HG02571 (cell line): ENCODE data around the gene HSP90AB1.
"Not testable (repeated sequence)": the region's sequence is repeated elsewhere in the genome, so short reads cannot be mapped to it uniquely, and the experiment has no call there.

ENCODE experiments used
- ATAC-seq: cut with Tn5 transposase; IDR thresholded peaks from one replicate; pipeline ENCODE4 v1.9.1; 2021; ENCODE audit warnings: mild to moderate bottlenecking, moderate library complexity; ENCODE audit not compliant: unreplicated experiment

Gene HSP90AB1

GRCh38 chr6:44222486-44223318 lies 24.2 kb upstream of the HSP90AB1 start:
- ATAC-seq: no peak

GRCh38 chr6:44223319-44224028 lies 23.4 kb upstream of the HSP90AB1 start, which contains the start of gene SLC29A1:
Gene SLC29A1 (plus strand): TSS chr6:44223595. CDS start chr6:44227314, 3,719 bp downstream.
- no peak for ATAC-seq

GRCh38 chr6:44224029-44224964 lies 22.6 kb upstream of the HSP90AB1 start:
- ATAC-seq: no peak

GRCh38 chr6:44224965-44225305 lies 22.0 kb upstream of the HSP90AB1 start:
- no peak for ATAC-seq

GRCh38 chr6:44225579-44226325 lies 21.1 kb upstream of the HSP90AB1 start:
- no peak for ATAC-seq

- no peak for ATAC-seq
Measured at GRCh38 chr6:44226368-44227147, 20.3 kb upstream of the HSP90AB1 start.

GRCh38 chr6:44227148-44227793 lies 19.6 kb upstream of the HSP90AB1 start:
- no peak for ATAC-seq

GRCh38 chr6:44228031-44228430 lies 18.9 kb upstream of the HSP90AB1 start:
- no peak for ATAC-seq

GRCh38 chr6:44228433-44228832 lies 18.5 kb upstream of the HSP90AB1 start:
- no peak for ATAC-seq

GRCh38 chr6:44228836-44229235 lies 18.1 kb upstream of the HSP90AB1 start:
- no peak for ATAC-seq

GRCh38 chr6:44229376-44230033 lies 17.4 kb upstream of the HSP90AB1 start:
- no peak for ATAC-seq

GRCh38 chr6:44230034-44230675 lies 16.7 kb upstream of the HSP90AB1 start:
- ATAC-seq: no peak

GRCh38 chr6:44231426-44231825 lies 15.5 kb upstream of the HSP90AB1 start:
- ATAC-seq: not testable (repeated sequence)

- ATAC-seq: no peak
Measured at GRCh38 chr6:44232676-44233566, 14.0 kb upstream of the HSP90AB1 start.

GRCh38 chr6:44233567-44234100 lies 13.3 kb upstream of the HSP90AB1 start:
- no peak for ATAC-seq

- ATAC-seq: no peak
Measured at GRCh38 chr6:44234101-44235025, 12.5 kb upstream of the HSP90AB1 start.
